Right atrium auricular region (tissue), 2 donors: ENCODE measurements around the gene PTCD1. TPM values are rescaled to one million over a fixed set of nuclear protein-coding genes. Genes with fewer than 3 reads are reported as not detected.
A peak's percentile ranks its signal among the peaks of the same experiment; 100 is the strongest.

Source experiments
- DNase-seq: peaks from one replicate; pipeline ENCODE4 v3.0.0-alpha.2; 2019; ENCODE audit warnings: low spot score
- H3K27ac ChIP-seq, 2 donors: fragments of 200-600 bp; sonication (generic); 1 replicate in 1 of 2; 2 replicates in 1 of 2; pipeline ENCODE4 v1.5.1; 2016 to 2019
- H3K27me3 ChIP-seq, 2 donors: fragments of 200-600 bp; sonication (generic); one replicate each; pipeline versions ENCODE4 v1.5.1 to v1.6.0; 2017 to 2019
- H3K36me3 ChIP-seq: fragments of 200-600 bp; sonication (generic); one replicate; pipeline ENCODE4 v1.5.1; 2016
- H3K4me1 ChIP-seq, 2 donors: fragments of 200-600 bp; sonication (generic); one replicate each; pipeline versions ENCODE4 v1.5.1 to v1.6.0; 2017 to 2019
- H3K4me3 ChIP-seq, 2 donors: fragments of 200-600 bp; sonication (generic); 1 replicate in 1 of 2; 2 replicates in 1 of 2; pipeline ENCODE4 v1.5.1; 2017 to 2019; ENCODE audit warnings: mild to moderate bottlenecking in 1 of 2, moderate library complexity in 1 of 2
- H3K9me3 ChIP-seq, 2 donors: fragments of 200-600 bp; sonication (generic); one replicate each; pipeline ENCODE4 v1.5.1; 2019
- total RNA-seq, 2 donors: library from RNA; depleted of rRNA; stranded (reverse); fragments of >200 nt; gene quantifications; one replicate each; pipeline ENCODE4 v1.1.0, GENCODE V29; 2016
- TF ChIP-seq, protein P1 (sequence below), 2 donors: fragments of 200-600 bp; sonication (generic); IDR thresholded peaks; one replicate each; pipeline ENCODE4 v1.5.1; 2019; ENCODE audit warnings: antibody characterized with exemption in 2 of 2

Gene PTCD1, protein sequence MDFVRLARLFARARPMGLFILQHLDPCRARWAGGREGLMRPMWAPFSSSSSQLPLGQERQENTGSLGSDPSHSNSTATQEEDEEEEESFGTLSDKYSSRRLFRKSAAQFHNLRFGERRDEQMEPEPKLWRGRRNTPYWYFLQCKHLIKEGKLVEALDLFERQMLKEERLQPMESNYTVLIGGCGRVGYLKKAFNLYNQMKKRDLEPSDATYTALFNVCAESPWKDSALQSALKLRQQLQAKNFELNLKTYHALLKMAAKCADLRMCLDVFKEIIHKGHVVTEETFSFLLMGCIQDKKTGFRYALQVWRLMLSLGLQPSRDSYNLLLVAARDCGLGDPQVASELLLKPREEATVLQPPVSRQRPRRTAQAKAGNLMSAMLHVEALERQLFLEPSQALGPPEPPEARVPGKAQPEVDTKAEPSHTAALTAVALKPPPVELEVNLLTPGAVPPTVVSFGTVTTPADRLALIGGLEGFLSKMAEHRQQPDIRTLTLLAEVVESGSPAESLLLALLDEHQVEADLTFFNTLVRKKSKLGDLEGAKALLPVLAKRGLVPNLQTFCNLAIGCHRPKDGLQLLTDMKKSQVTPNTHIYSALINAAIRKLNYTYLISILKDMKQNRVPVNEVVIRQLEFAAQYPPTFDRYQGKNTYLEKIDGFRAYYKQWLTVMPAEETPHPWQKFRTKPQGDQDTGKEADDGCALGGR
- 1 to 10 TPM; 4.6 to 5.3 TPM for total RNA-seq

DNA sequence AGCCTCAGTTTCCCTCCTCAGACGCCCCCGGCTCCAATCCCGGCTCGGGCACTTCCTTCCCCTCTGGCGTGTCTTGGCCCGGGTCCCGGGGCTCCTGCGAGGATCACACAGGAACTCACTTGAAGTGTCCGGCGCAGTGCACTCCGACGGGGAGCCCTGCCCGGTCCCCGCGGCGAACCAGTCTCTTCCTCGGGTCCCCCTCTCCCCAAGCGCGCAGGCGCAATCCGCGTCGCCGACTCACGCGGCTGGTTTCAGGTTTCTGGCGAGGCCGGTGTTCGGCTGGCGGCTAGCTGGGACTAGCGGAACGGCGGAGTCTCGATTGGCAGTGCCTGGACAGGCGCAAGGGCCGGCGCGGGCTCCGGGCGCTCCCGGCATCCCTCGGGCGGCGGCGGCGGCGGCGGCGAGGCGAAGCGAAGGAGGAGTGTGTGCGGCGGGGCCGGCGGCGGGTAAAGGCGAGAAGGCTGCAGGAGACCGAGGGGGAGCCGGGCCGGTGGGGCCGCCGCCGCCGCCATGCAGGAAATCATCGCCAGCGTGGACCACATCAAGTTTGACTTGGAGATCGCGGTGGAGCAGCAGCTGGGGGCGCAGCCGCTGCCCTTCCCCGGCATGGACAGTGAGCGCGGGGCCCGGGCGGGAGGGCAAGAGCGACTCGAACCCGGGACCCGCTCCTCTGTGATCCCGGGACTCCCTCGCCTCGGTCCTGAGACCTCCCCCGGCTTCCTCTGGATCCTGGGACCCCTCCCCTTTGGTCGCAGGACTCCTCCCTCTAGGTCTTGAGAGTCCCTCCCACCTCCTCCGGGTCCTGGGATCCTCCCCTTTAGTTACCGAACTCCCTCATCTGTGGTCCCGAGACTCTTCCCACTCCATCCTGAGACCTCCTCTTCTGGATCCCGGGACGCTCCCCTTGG is at the start of gene PTCD1, which contains the start of gene CPSF4:
Gene PTCD1, minus strand, starts transcription at position 226 of the 908 bp plus-strand sequence. CDS start 3,556 bp downstream, outside the sequence.
Gene CPSF4, plus strand, starts transcription at position 371 of the 908 bp plus-strand sequence. Its CDS starts 140 bp downstream, at position 511.
- peak; percentile 95 for DNase-seq
- no peaks in the 10 kb centered on the region for H3K9me3 ChIP-seq
- TF ChIP-seq, protein P1, sequence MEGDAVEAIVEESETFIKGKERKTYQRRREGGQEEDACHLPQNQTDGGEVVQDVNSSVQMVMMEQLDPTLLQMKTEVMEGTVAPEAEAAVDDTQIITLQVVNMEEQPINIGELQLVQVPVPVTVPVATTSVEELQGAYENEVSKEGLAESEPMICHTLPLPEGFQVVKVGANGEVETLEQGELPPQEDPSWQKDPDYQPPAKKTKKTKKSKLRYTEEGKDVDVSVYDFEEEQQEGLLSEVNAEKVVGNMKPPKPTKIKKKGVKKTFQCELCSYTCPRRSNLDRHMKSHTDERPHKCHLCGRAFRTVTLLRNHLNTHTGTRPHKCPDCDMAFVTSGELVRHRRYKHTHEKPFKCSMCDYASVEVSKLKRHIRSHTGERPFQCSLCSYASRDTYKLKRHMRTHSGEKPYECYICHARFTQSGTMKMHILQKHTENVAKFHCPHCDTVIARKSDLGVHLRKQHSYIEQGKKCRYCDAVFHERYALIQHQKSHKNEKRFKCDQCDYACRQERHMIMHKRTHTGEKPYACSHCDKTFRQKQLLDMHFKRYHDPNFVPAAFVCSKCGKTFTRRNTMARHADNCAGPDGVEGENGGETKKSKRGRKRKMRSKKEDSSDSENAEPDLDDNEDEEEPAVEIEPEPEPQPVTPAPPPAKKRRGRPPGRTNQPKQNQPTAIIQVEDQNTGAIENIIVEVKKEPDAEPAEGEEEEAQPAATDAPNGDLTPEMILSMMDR (IDR thresholded peaks at IDR 0.05), result peak in 1 of 2 donors; percentile 32
- no peaks in the 10 kb centered on the region for H3K27me3 ChIP-seq
- H3K4me3 ChIP-seq, result peak within 1 kb of the TSS; percentile 96
- H3K36me3 ChIP-seq, result peaks cover 23% of the 10 kb centered on the region
- H3K27ac ChIP-seq, result peak within 1 kb of the TSS; percentile 88 to 89
- peaks cover 0 to 32% of the 10 kb centered on the region in 2 donors for H3K4me1 ChIP-seq

- Histone ChIP-seq H3K4me3 (no peak overlapping the region), H3K4me1 (no peaks in the 10 kb centered on the region), H3K36me3 (peaks cover 18% of the 10 kb centered on the region), H3K27me3 (no peaks in the 10 kb centered on the region), H3K9me3 (no peaks in the 10 kb centered on the region), H3K27ac (no peak overlapping the region)
- TF ChIP-seq, protein P1 (IDR thresholded peaks at IDR 0.05), result no peak
- DNase-seq, result no peak
Observed at GRCh38 chr7:99485094-99485493, 46.5 kb upstream of the PTCD1 start.

- DNase-seq, result no peak
- no peak overlapping the region for H3K4me3 ChIP-seq
- no peaks in the 10 kb centered on the region for H3K27me3 ChIP-seq
- TF ChIP-seq, protein P1 (IDR thresholded peaks at IDR 0.05), result no peak
- H3K27ac ChIP-seq, result no peak overlapping the region
- H3K36me3 ChIP-seq, result peaks cover under 1% of the 10 kb centered on the region
- peaks cover 0 to 24% of the 10 kb centered on the region in 2 donors for H3K4me1 ChIP-seq
- no peaks in the 10 kb centered on the region for H3K9me3 ChIP-seq
Observed at GRCh38 chr7:99478464-99479440, 40.2 kb upstream of the PTCD1 start.

DNA sequence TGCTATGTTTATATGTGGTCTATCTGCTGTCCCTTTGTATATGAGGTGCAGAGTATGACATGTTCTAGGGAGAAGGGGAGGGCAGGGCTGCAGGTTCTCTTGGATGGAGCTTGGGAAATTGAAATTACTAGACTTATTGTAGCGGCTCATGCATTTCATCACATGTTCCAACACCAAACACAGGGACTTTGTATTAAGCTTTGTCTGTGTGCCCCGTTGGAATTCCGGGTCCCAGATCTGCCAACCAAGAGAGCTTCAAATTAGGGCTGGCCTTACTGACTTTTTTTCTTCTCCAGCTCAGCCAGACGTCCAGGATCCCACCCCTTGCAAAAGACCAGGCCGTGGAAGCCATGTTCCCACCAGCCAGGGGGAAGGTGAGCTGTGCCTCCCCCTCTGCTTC is 37.5 kb upstream of the PTCD1 start:
- Histone ChIP-seq H3K27me3 (no peaks in the 10 kb centered on the region), H3K27ac (no peak overlapping the region), H3K9me3 (no peaks in the 10 kb centered on the region), H3K36me3 (no peaks in the 10 kb centered on the region), H3K4me3 (no peak overlapping the region), H3K4me1 (peaks cover 0 to 40% of the 10 kb centered on the region in 2 donors)
- TF ChIP-seq, protein P1 (IDR thresholded peaks at IDR 0.05), result no peak
- no peak for DNase-seq
